HEK293T (cell line): Measurements from ENCODE around the gene TNFRSF13B.

ENCODE experiments used
- CTCF ChIA-PET: fragments of 350-600 bp; formaldehyde crosslinking; extraction: SDS; loops from one replicate; lab custom pipeline; 2021; ENCODE audit warnings: antibody characterized with exemption, inconsistent platforms; lab: Yijun Ruan, JAX
- POLR2A ChIA-PET: fragments of 350-600 bp; formaldehyde crosslinking; extraction: SDS; loops from one replicate; lab custom pipeline; 2020; ENCODE audit warnings: antibody characterized with exemption, inconsistent platforms; lab: Yijun Ruan, JAX
- DNase-seq: peaks from one replicate; pipeline ENCODE4 v3.0.0; 2012; ENCODE audit warnings: mixed read lengths; ENCODE audit errors: extremely low spot score
- ARNT ChIP-seq: fragments of 450-650 bp; IDR thresholded peaks from 2 replicates; pipeline ENCODE4 v1.6.1; 2017; ENCODE audit warnings: mild to moderate bottlenecking
- BHLHE40 ChIP-seq: fragments of 450-650 bp; IDR thresholded peaks from 2 replicates; pipeline ENCODE4 v1.6.1; 2016; ENCODE audit warnings: mild to moderate bottlenecking, moderate library complexity, borderline replicate concordance
- CTBP1 ChIP-seq: fragments of 450-650 bp; IDR thresholded peaks from 2 replicates; pipeline ENCODE4 v1.6.1; 2016; ENCODE audit warnings: borderline replicate concordance
- ELF4 ChIP-seq: fragments of 450-650 bp; IDR thresholded peaks from 2 replicates; pipeline ENCODE4 v1.6.1; 2017; ENCODE audit warnings: antibody characterized with exemption
- FOXA1 ChIP-seq: fragments of 450-650 bp; IDR thresholded peaks from 2 replicates; pipeline ENCODE4 v1.6.1; 2016; ENCODE audit warnings: mild to moderate bottlenecking
- FOXK2 ChIP-seq: fragments of 450-650 bp; IDR thresholded peaks from 2 replicates; pipeline ENCODE4 v1.6.1; 2016; ENCODE audit warnings: mild to moderate bottlenecking
- FOXM1 ChIP-seq: fragments of 450-650 bp; IDR thresholded peaks from 2 replicates; pipeline ENCODE4 v1.6.1; 2017; ENCODE audit warnings: mild to moderate bottlenecking, borderline replicate concordance
- HDGF ChIP-seq: fragments of 450-650 bp; IDR thresholded peaks from 2 replicates; pipeline ENCODE4 v1.6.1; 2017; ENCODE audit warnings: antibody characterized with exemption, borderline replicate concordance
- L3MBTL2 ChIP-seq: fragments of 450-650 bp; conservative IDR thresholded peaks from 2 replicates; pipeline ENCODE4 v1.6.1; 2016; ENCODE audit warnings: mild to moderate bottlenecking
- LEF1 ChIP-seq: fragments of 450-650 bp; IDR thresholded peaks from 2 replicates; pipeline ENCODE4 v1.6.1; 2017; ENCODE audit warnings: mild to moderate bottlenecking, borderline replicate concordance
- NFRKB ChIP-seq: fragments of 450-650 bp; IDR thresholded peaks from 2 replicates; pipeline ENCODE4 v1.6.1; 2016; ENCODE audit warnings: mild to moderate bottlenecking, moderate library complexity
- SP1 ChIP-seq: fragments of 450-650 bp; IDR thresholded peaks from 2 replicates; pipeline ENCODE4 v1.6.1; 2017
- SUZ12 ChIP-seq: fragments of 450-650 bp; IDR thresholded peaks from 2 replicates; pipeline ENCODE4 v1.6.1; 2016; ENCODE audit warnings: mild to moderate bottlenecking
- TARDBP ChIP-seq: fragments of 450-650 bp; IDR thresholded peaks from 2 replicates; pipeline ENCODE4 v1.6.1; 2016
- ZNF384 ChIP-seq: fragments of 450-650 bp; IDR thresholded peaks from 2 replicates; pipeline ENCODE4 v1.6.1; 2016
- TF ChIP-seq, protein P1 (sequence below): fragments of 450-650 bp; IDR thresholded peaks from 2 replicates; pipeline ENCODE4 v1.6.1; 2016

Gene TNFRSF13B

DNA sequence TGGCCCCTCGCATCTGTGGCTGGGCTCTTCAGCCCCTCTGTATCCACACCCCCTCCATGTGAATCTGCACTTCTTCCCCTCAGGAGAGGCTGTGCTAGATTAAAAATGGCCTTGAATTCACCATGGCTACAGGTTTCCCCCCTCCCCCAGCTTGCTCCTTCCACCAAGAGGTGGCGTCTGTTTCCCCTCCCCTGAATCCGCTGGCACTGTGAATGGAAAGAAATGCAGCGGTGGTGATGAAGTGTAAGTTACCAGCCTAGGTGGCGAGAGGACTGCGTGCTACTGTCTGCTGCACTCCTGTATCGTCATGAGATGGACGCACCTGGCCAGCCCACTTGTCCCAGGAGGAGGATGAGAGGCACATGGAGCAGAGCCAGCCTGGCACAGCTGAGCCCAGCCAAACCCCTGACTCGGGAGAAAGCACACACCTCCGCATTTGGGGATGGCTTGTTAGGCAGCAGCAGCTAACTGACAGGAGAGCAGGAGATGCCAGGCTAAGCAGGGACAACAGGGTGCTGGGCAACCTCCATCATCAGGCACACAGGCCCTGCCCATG, 26.2 kb downstream of the TNFRSF13B start:
- ChIA-PET POLR2A (no interaction called here), CTCF (no interaction called here)
- DNase-seq: peak; percentile 9
- no peak for TF ChIP-seq L3MBTL2
- TF ChIP-seq NFRKB: no peak
- TF ChIP-seq, protein P1, sequence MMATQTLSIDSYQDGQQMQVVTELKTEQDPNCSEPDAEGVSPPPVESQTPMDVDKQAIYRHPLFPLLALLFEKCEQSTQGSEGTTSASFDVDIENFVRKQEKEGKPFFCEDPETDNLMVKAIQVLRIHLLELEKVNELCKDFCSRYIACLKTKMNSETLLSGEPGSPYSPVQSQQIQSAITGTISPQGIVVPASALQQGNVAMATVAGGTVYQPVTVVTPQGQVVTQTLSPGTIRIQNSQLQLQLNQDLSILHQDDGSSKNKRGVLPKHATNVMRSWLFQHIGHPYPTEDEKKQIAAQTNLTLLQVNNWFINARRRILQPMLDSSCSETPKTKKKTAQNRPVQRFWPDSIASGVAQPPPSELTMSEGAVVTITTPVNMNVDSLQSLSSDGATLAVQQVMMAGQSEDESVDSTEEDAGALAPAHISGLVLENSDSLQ: no peak
- no peak for TF ChIP-seq FOXA1
- TF ChIP-seq ELF4: no peak
- no peak for TF ChIP-seq FOXK2
- TF ChIP-seq ZNF384: no peak
- no peak for TF ChIP-seq FOXM1
- TF ChIP-seq SUZ12: no peak
- no peak for TF ChIP-seq BHLHE40
- no peak for TF ChIP-seq TARDBP
- TF ChIP-seq HDGF: no peak
- no peak for TF ChIP-seq SP1
- TF ChIP-seq LEF1: no peak
- no peak for TF ChIP-seq ARNT
- no peak for TF ChIP-seq CTBP1

DNA sequence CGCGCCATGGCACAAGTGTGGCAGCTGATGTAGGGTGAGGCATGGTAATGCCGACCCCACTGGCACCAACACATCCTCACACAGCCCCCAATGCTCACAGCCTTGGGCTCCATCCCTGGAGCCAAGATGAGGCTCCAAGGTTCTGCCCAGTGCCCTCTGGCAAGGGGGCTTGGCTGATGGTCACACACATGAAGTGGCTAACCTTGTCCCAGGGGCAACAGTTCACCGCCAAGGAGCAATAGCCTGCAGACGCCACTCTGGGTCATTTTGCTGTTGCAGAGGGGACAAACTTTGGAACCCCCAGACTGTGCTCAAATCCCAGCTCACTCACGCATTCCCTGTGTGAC, 26.8 kb downstream of the TNFRSF13B start:
- TF ChIP-seq, protein P1: no peak
- TF ChIP-seq L3MBTL2: no peak
- no peak for TF ChIP-seq SUZ12
- DNase-seq: no peak
- POLR2A ChIA-PET: no interaction called here
- CTCF ChIA-PET: no interaction called here

DNA sequence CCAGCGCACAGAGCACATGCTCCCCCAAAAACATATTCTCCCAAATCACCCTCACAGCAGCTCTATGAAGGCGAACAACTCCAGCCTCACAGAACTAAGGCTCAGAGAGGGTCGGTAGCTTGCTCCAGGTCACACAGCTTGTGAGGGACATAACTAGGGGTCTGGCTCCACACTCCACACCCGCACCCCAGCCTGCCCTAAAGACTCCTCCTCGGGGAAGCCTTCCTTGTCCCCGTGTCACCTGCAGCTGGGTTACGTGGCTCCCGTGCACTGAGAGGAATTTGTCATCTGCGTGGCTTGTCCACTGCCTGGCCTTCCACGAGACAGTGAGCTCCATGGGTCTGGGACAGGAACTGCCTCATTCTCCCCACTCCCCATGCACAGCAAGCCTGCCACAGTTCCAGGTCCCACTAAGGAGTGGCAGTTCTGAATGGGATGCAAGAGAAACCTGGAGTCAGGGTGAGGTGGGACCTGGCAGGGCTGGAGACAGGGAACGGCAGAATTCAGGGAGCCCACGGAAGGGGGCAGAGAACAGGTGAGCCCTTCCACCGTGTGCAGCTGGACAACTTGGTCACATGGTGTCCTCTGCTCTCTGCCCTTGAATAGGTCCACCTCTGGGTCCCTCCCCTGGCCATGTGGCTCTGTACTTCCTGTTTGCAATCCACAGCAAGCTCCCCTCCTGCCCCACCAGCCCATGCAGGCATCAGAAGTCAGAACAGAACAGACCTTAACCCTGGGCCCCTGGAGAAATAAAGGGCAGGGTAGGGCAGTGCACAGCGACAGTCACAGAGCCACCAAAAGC, 27.4 kb downstream of the TNFRSF13B start:
- CTCF ChIA-PET: interaction anchor here (0.9 kb wide), 1 partner anchor 15 kb away, joined by 3 read pairs; no protein-coding TSS in a partner anchor
- POLR2A ChIA-PET: no interaction called here
- TF ChIP-seq LEF1 (no peak), BHLHE40 (no peak), SUZ12 (no peak), SP1 (no peak), ELF4 (no peak), NFRKB (no peak), ARNT (no peak), FOXA1 (no peak), FOXM1 (no peak), TARDBP (no peak), ZNF384 (no peak)
- DNase-seq: no peak

DNA sequence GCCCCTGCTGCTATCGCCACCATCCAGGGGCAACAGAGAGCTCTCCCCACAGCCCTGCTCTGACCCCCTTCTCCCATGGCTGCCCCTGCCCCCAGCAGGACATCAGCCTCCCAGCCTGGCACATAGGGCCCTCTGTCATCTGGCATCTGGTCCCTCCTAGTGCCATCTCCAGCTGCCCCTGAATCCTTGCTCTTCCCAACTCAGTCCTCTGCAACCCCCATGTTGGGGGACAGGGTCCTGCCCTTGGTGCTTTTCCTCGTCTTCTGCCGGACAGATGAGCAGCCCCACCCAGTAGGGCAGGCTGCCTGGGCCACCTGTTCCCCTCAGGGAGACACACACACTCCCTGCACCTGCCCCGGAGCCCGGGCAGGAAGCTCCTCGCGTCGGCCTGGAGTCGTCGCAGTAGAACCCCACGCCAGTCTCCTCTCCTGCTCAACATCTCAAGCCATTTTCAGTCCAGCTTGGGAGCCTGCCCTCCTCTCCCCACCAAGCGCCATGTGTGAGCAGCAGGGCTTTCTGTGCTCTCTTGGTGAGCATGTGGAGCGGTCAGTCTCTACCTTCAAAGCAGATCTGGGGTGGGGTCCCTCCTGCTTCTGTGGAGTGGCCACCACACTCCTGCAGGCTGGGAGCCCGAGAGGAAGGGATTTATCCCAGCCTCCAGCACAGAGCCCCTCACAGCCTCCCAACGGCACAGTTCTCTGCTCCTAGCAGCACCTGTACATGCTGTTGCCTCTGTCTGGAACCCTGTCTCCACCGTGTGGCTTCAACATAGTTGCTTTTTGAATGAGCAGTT, 28.2 kb downstream of the TNFRSF13B start:
- no peak for DNase-seq
- no peak for TF ChIP-seq BHLHE40
- TF ChIP-seq NFRKB: no peak
- no peak for TF ChIP-seq ZNF384
- no peak for TF ChIP-seq SUZ12
- no peak for TF ChIP-seq HDGF
- TF ChIP-seq TARDBP: no peak
- no peak for TF ChIP-seq FOXK2
- ChIA-PET CTCF (interaction anchor here (0.9 kb wide), 1 partner anchor 14 kb away, joined by 3 read pairs; no protein-coding TSS in a partner anchor), POLR2A (no interaction called here)

DNA sequence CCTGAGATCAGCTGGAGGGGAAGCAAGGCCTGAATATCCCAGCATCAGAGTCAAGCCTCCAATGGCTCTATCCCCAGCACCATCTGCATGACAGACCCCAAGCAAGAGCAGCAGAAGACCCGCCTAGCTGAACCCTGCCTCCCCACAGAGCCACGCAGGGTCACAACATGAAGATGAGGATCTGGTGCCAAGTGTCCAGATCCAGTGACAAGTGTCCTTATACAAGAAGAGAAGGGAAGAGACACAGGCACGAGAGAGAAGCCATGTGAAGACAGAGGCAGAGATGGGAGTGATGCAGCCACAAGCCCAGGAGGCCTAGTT, 28.9 kb downstream of the TNFRSF13B start:
- ChIA-PET POLR2A (no interaction called here), CTCF (no interaction called here)
- no peak for DNase-seq
- TF ChIP-seq L3MBTL2 (no peak), HDGF (no peak), ARNT (no peak), CTBP1 (no peak), LEF1 (no peak), FOXK2 (no peak), FOXM1 (no peak), ELF4 (no peak), FOXA1 (no peak), NFRKB (no peak), BHLHE40 (no peak), ZNF384 (no peak)
- TF ChIP-seq, protein P1: no peak
